Measurements from ENCODE around the gene NBDY.

DNA sequence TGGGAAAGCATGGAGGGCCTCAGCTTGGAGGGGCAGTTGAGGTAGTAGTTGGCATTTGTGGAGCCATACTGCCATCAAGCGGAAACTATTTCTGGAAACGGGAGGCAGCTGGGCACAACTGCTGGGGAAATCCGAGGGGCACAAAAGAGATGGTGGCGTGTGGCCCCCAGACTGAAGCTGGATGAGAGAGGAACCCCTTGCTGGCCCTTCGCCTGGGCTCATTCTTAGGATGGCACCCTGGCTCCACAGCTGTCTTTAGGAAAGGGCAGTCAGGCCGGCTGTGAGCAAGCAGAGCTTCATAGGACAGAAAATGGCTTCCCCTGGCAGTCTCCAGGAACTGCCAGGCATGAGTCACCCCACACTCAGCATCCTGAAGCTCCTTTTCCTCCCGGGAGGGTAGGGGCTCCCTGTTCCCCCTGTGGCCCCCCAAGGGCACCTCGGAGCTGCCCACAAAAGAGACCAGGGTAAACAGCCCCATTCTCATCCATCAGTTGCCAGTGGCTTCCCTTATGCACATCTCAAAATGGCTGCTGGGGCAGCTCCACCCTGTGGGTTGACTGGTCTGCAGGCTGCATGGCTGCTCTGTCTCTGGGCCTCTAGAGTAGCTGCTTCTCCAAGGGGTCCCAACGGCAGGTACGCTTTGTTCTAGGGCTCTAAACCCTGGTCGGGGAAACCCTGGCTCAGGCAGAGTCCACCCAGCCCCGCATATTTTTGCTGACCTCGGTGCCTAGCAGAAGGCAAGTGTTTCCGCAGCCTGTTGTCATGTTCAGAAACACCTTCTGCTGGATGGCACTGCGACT is 64.7 kb downstream of the NBDY start:
- TF ChIP-seq EZH2 (IDR thresholded peaks at IDR 0.05; ENCODE audit: low read length): no peak
- TF ChIP-seq, protein P1, sequence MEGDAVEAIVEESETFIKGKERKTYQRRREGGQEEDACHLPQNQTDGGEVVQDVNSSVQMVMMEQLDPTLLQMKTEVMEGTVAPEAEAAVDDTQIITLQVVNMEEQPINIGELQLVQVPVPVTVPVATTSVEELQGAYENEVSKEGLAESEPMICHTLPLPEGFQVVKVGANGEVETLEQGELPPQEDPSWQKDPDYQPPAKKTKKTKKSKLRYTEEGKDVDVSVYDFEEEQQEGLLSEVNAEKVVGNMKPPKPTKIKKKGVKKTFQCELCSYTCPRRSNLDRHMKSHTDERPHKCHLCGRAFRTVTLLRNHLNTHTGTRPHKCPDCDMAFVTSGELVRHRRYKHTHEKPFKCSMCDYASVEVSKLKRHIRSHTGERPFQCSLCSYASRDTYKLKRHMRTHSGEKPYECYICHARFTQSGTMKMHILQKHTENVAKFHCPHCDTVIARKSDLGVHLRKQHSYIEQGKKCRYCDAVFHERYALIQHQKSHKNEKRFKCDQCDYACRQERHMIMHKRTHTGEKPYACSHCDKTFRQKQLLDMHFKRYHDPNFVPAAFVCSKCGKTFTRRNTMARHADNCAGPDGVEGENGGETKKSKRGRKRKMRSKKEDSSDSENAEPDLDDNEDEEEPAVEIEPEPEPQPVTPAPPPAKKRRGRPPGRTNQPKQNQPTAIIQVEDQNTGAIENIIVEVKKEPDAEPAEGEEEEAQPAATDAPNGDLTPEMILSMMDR (optimal IDR thresholded peaks at IDR 0.05 in 1 of 3, IDR thresholded peaks at IDR 0.05 in 1 of 3, conservative IDR thresholded peaks at IDR 0.05 in 1 of 3; ENCODE audit: extremely low read depth in 1 of 3, insufficient read depth in 2 of 3, low read length in 3 of 3): no peak

All from keratinocyte (primary cell).